Myocyte (in vitro differentiated cells): ENCODE measurements around the gene OBSL1. TPM values are rescaled to one million over a fixed set of nuclear protein-coding genes. Genes with fewer than 3 reads are reported as not detected.

ENCODE experiments used
- microRNA-seq: library from miRNA; unstranded; fragments of <30 nt; microRNA quantifications from one replicate; pipeline ENCODE4, GENCODE V29; 2016
- total RNA-seq: library from RNA; depleted of rRNA; stranded (reverse); fragments of >200 nt; gene quantifications from 2 replicates; pipeline ENCODE4 v1.2.3, GENCODE V29; 2014

The OBSL1 gene
- total RNA-seq, 1 donor from 2014 or later = 159 TPM

Small RNA genes lying within 50 kb of the gene (microRNA-seq; reads per million reads assigned to microRNA genes)
- not detected for gene MIR3132

Other genes starting within 250 kb of the OBSL1 start
- gene RESP18, start 238.8 kb downstream of the OBSL1 start, total RNA-seq = not detected in 2 replicates
- 61.4 and 65.3 TPM in 2 replicates for gene DNPEP, start 183.6 kb downstream of the OBSL1 start, total RNA-seq
- 10,265 and 13,585 TPM in 2 replicates for gene DES, start 153.2 kb downstream of the OBSL1 start, total RNA-seq
- gene SPEG, start 136.7 kb downstream of the OBSL1 start, total RNA-seq = 78.0 and 79.8 TPM in 2 replicates
- 43.1 and 57.0 TPM in 2 replicates for gene GMPPA, start 72.6 kb downstream of the OBSL1 start, total RNA-seq
- gene ASIC4, start 57.1 kb downstream of the OBSL1 start, total RNA-seq = 0.29 and 0.31 TPM in 2 replicates
- gene CHPF, start 27.7 kb downstream of the OBSL1 start, total RNA-seq = 382 and 388 TPM in 2 replicates
- gene TMEM198, start 27.5 kb downstream of the OBSL1 start, total RNA-seq = 5.8 and 9.0 TPM in 2 replicates
- gene INHA, start 771 bp upstream of the OBSL1 start, total RNA-seq = 0.48 and 0.62 TPM in 2 replicates
- 13.0 and 14.7 TPM in 2 replicates for gene STK11IP, start 26.3 kb upstream of the OBSL1 start, total RNA-seq
- 4.3 and 7.0 TPM in 2 replicates for gene SLC4A3, start 56.1 kb upstream of the OBSL1 start, total RNA-seq